ACC112 (cell line): ENCODE data around the gene IL17RB.

ENCODE experiments used
- H2AFZ ChIP-seq: fragments of 200-600 bp; sonication (generic); one replicate; pipeline ENCODE4 v1.6.0; 2017; ENCODE audit warnings: antibody characterized with exemption, low read length; ENCODE audit not compliant: unreplicated experiment
- H3K27ac ChIP-seq: fragments of 200-600 bp; sonication (generic); 2 replicates; pipeline ENCODE4 v1.5.1; 2014; ENCODE audit warnings: low read depth, mild to moderate bottlenecking, antibody characterized with exemption, low read length, moderate library complexity
- H3K27me3 ChIP-seq: fragments of 200-600 bp; sonication (generic); 2 replicates; pipeline ENCODE4 v1.6.1; 2014; ENCODE audit warnings: mild to moderate bottlenecking, antibody characterized with exemption, low read length, moderate library complexity, mixed read lengths; ENCODE audit not compliant: insufficient read depth
- H3K36me3 ChIP-seq: fragments of 200-600 bp; sonication (generic); 2 replicates; pipeline ENCODE4 v1.6.1; 2016; ENCODE audit warnings: mild to moderate bottlenecking, antibody characterized with exemption, low read length, moderate library complexity, mixed read lengths; ENCODE audit not compliant: insufficient read depth
- H3K4me1 ChIP-seq: fragments of 200-600 bp; sonication (generic); one replicate; pipeline ENCODE4 v1.6.1; 2016; ENCODE audit warnings: low read length, mixed read lengths; ENCODE audit not compliant: insufficient read depth, unreplicated experiment, control insufficient read depth
- H3K4me3 ChIP-seq: fragments of 200-600 bp; sonication (generic); 2 replicates; pipeline ENCODE4 v1.5.1; 2014; ENCODE audit warnings: mild to moderate bottlenecking, low read depth, low read length
- H3K79me2 ChIP-seq: fragments of 200-600 bp; sonication (generic); one replicate; pipeline ENCODE4 v1.6.0; 2016; ENCODE audit warnings: low read length; ENCODE audit not compliant: control insufficient read depth, unreplicated experiment, insufficient read depth

The IL17RB gene, protein sequence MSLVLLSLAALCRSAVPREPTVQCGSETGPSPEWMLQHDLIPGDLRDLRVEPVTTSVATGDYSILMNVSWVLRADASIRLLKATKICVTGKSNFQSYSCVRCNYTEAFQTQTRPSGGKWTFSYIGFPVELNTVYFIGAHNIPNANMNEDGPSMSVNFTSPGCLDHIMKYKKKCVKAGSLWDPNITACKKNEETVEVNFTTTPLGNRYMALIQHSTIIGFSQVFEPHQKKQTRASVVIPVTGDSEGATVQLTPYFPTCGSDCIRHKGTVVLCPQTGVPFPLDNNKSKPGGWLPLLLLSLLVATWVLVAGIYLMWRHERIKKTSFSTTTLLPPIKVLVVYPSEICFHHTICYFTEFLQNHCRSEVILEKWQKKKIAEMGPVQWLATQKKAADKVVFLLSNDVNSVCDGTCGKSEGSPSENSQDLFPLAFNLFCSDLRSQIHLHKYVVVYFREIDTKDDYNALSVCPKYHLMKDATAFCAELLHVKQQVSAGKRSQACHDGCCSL

GRCh38 chr3:53846134-53846850, at the start of gene IL17RB, which contains the start of gene CHDH:
IL17RB (plus strand) TSS chr3:53846568; CDS start chr3:53846589, 21 bp downstream.
CHDH (minus strand) TSS chr3:53846419; CDS start chr3:53824008, 22,411 bp downstream.
- Histone ChIP-seq H3K27ac (no peak within 1 kb of the TSS), H3K79me2 (no peaks in the 10 kb centered on the region), H3K4me3 (peak within 1 kb of the TSS; percentile 87), H3K4me1 (no peaks in the 10 kb centered on the region), H3K36me3 (no peaks in the 10 kb centered on the region), H2AFZ (peak within 1 kb of the TSS; percentile 82), H3K27me3 (peaks cover 56% of the 10 kb centered on the region)

DNA sequence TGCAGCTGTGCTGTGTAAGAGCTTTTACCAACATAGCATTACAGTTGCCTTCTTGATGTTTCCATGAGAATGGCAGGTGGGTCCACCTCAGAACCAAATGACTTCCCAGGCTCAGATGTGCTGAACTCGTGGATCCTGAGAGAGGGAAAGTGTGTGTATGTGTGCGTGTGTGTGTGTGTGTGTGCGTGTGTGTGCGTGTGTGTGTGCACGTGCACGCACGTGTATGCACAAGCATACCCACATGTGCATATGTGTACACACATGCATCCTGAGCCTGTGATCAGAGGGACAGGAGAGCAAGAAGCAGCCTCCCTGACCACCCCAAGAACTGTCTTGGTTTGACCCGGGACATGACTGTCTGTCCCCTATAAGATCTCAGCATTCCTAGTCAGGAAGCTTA, 48.2 kb upstream of the IL17RB start:
- Histone ChIP-seq H3K27ac (no peak overlapping the region), H3K36me3 (no peaks in the 10 kb centered on the region), H3K4me1 (no peaks in the 10 kb centered on the region), H3K27me3 (peaks cover 19% of the 10 kb centered on the region), H3K4me3 (no peak overlapping the region), H2AFZ (no peak overlapping the region), H3K79me2 (no peaks in the 10 kb centered on the region)

DNA sequence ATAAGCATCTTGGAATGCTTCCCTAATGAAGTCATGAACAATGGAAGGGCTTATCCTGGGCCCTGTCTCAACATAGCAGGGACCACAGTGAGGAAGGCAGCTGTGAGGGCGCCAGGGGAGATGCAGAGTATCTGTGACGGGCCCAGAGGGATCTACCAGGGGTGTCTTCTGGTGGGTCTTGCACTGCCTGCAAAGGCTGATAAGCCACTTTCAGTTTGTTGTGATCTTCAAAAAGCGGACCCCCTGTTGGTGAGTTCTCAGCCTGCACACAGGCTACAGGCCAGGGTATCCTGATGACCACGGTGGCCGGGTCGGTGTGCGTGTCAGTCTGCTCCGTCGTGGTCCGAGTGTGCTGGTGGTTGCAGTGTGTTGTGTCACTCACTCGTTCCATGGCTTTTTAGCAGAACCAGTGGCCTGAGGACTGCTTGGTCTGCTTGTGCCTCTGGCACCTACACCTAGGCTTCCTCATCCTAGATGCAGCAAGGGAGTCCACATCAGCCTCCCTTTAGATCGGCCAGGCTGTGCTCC, 47.0 kb upstream of the IL17RB start:
- H3K36me3 ChIP-seq, result no peaks in the 10 kb centered on the region

DNA sequence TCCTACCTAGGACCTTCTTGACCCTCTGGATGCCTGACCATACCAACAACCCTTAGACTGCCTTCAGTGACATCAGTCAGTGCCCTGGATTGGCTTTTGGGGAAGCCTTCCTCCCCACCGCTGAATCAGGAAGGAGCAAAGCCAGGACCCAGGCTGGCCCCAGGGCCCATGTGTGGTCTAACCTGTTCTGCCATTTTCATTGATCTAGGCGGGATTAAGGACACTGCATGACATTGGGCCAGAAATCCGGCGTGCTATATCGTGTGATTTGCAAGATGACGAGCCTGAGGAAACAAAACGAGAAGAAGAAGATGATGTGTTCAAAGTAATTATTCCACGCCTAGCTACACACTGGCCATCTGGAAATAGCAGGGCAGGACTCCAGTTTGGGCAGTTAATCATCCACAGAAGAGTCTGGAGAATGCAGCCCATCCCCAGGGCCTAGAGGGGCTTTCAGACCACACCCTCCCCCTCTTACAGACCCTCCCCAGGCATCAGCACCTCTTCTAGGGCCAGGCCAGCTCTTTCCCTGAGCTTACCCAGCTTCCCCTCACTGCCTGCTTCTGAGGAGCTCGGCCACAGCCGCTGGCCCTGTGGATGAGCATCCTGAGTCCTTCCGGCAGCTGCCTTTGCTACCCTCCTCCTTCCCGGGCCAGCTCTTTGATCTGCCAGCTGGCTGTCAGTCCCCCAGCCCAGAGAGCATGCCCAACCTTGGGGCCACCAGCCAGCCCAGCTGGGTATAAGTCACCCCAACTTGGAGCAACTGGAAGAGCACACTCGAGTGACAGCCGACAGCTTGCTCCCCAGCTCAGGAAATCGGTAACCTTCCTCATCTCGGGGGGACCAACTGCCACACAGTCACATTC, 46.1 kb upstream of the IL17RB start:
- Histone ChIP-seq H3K27me3 (peaks cover 17% of the 10 kb centered on the region), H3K36me3 (no peaks in the 10 kb centered on the region), H3K4me3 (no peak overlapping the region), H3K4me1 (peaks cover 9% of the 10 kb centered on the region), H3K79me2 (no peaks in the 10 kb centered on the region), H3K27ac (no peak overlapping the region), H2AFZ (no peak overlapping the region)

More for the DNA sequence above, 47.0 kb upstream of the IL17RB start:
- no peak overlapping the region for H3K4me3 ChIP-seq
- peaks cover under 1% of the 10 kb centered on the region for H3K4me1 ChIP-seq
- H3K27me3 ChIP-seq, result peaks cover 19% of the 10 kb centered on the region
- H3K79me2 ChIP-seq, result no peaks in the 10 kb centered on the region
- H2AFZ ChIP-seq, result no peak overlapping the region
- no peak overlapping the region for H3K27ac ChIP-seq

GRCh38 chr3:53801319-53801718, 45.0 kb upstream of the IL17RB start:
- no peaks in the 10 kb centered on the region for H3K79me2 ChIP-seq
- H3K4me3 ChIP-seq, result no peak overlapping the region
- no peak overlapping the region for H2AFZ ChIP-seq
- H3K27me3 ChIP-seq, result peaks cover 13% of the 10 kb centered on the region
- H3K27ac ChIP-seq, result no peak overlapping the region
- peaks cover 14% of the 10 kb centered on the region for H3K4me1 ChIP-seq
- no peaks in the 10 kb centered on the region for H3K36me3 ChIP-seq

- Histone ChIP-seq H3K36me3 (no peaks in the 10 kb centered on the region), H3K4me3 (no peak overlapping the region), H2AFZ (no peak overlapping the region), H3K27me3 (peaks cover 4% of the 10 kb centered on the region; the same call in 1 of the 2 replicates), H3K79me2 (no peaks in the 10 kb centered on the region), H3K4me1 (peaks cover 15% of the 10 kb centered on the region), H3K27ac (no peak overlapping the region)
Observed at GRCh38 chr3:53802256-53802880, 44.0 kb upstream of the IL17RB start.

DNA sequence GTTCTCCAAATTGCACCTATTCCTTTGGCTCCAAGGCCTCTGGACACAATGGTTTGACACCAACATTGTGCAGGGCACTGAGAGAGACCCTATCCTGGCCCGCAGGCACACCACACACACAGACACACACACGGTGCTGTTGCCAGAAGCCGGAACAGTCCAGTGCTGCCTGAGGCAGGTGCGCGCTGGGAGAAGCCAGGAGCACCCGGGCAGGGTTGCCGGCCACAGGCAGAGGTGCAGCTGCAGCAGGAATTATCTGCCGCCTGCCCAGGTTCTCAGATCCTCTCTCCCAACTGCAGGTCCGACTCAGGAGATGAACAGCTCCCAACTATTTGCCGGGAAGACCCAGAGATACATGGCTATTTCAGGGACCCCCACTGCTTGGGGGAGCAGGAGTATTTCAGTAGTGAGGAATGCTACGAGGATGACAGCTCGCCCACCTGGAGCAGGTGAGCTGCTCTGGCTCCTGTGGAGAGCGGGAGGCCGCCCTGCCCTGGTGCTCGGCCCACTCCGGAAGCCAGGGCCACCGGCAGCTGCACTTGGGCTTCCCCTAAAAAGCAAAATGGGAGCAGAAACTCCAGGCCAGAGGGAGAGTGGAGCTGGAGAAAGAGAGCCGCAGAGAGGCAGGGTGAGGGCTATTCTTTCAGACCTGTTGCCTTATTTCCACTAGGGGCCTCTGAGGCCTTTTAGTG, 43.1 kb upstream of the IL17RB start:
- H3K79me2 ChIP-seq, result no peaks in the 10 kb centered on the region
- no peak overlapping the region for H3K4me3 ChIP-seq
- no peaks in the 10 kb centered on the region for H3K36me3 ChIP-seq
- no peaks in the 10 kb centered on the region for H3K27me3 ChIP-seq
- no peak overlapping the region for H2AFZ ChIP-seq
- peaks cover 15% of the 10 kb centered on the region for H3K4me1 ChIP-seq
- H3K27ac ChIP-seq, result no peak overlapping the region

DNA sequence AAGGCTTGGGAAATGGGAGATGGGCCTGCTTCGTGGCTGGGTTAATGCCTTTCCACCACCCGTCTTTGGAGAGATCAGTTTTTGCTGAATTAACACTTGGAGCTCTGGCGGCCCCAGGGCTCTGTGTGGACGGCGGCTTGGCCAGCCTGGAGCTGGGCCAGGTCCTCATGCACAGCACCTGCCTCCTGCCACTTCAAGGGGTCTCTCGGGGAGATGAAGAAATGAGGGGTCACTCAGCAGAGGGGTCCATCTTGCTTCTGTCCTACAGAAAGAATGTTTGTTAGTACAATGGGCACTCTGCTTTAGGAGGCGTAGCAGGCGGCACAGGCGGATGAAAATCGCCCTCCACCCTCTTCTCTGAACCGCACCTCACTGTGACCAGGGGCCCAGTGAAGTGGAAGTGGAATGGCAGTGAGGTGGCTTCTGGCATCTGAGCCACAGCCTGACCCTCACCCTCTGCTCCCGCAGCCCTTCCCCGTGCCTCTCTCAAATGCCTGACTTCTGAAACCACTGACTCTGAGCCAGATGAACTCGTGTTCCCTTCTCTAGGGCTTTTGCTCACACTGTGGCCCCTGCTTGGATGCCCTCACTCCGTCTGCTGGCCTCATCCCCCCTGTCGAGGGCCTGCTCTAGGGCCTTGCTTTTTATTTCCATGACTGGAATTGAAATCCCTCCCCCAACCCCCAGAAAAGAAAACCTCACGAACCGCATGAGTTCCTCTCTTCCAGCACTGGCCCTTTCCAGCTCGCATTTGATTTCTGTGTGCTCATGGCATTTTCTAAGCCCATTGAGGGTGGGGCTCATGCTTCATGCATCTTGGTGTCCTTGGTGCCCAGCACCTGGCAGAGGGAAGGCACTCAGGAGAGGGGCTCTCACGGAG, 42.3 kb upstream of the IL17RB start:
- no peaks in the 10 kb centered on the region for H3K36me3 ChIP-seq

More for the DNA sequence above, 42.3 kb upstream of the IL17RB start:
- no peaks in the 10 kb centered on the region for H3K27me3 ChIP-seq
- no peak overlapping the region for H3K27ac ChIP-seq
- H3K4me1 ChIP-seq, result peaks cover 15% of the 10 kb centered on the region
- H2AFZ ChIP-seq, result no peak overlapping the region
- no peak overlapping the region for H3K4me3 ChIP-seq
- H3K79me2 ChIP-seq, result no peaks in the 10 kb centered on the region
